ENCODE data around the gene NRDC.

DNA sequence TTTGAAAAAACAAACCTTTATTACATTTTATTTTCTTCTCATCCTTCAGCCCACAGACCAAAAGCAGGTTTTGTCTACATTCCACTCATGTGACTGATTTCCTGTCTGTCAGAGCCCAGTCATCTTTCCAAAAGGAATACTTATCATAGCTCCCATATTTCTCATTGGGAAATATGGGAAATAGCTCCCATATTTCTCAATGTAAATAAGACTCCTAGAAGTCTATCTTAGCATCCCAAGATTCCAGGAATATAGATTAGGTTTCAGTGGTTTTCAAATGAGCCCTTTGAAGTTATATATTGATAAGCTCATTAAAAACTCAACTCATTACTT lies 19.1 kb upstream of the NRDC start:
- TF ChIP-seq GATA2 (IDR thresholded peaks at IDR 0.05; ENCODE audit: low read depth, low read length) (no peak), GATA3 (IDR thresholded peaks at IDR 0.05; ENCODE audit: low read depth, low read length) (no peak)
